GM18519 (cell line): ENCODE results near the gene NRIP1.
"Not testable (repeated sequence)": the region's sequence is repeated elsewhere in the genome, so short reads cannot be mapped to it uniquely, and the experiment has no call there.

Experiments
- ATAC-seq: cut with Tn5 transposase; IDR thresholded peaks from one replicate; pipeline ENCODE4 v1.9.1; 2021; ENCODE audit warnings: mild to moderate bottlenecking, moderate library complexity; ENCODE audit not compliant: unreplicated experiment, low FRiP score

Gene NRIP1

DNA sequence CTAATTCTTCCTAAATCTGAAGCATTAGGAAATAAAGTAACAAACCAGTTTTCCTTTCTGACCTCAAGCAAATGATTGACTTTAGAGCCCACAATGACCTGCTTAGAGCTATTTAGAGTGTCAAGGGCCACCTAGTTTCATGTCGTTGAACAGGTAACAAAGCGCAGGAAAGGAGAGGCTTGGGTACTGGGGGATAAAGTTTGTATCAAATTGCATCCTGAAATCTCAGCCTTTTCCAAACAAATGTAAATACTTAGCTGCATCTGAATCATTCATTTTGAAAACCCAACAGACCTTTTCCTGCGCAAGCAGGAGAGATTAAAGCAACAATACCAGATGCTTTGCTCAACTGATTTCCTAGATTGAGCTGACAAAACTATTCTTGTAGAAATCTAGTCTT, 121.2 kb downstream of the NRIP1 start:
- no peak for ATAC-seq

DNA sequence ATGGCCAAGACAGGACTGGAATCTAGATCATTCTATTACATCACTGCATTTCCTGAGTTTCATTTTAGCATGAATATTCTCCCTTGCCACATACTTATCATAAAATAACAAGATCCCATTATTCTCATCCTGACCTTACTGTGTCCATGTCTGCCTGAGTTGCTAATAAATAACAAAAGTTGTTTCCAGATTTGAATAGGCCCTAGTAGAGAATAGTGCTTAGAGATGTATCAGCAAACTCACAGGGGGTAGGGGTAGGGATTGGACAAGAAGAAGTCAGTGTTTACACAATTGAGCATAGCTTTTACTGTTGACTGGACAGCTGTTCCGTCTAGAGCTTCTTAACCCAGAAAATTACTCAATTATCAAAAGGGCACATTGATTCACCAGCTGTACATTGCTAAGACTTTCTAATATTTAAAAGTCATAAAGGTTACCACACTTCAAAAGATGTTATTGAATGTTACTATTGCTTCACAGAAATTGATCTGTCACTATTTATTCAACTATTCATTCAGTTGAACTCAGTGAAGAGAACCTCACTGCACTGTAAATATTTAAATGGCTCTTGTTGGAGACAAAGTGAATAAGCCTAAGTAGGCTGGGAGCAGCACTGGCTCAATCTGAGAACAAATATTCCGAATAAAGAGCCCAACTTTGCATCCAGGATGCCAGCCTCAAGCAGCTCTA, 121.9 kb downstream of the NRIP1 start:
- no peak for ATAC-seq

DNA sequence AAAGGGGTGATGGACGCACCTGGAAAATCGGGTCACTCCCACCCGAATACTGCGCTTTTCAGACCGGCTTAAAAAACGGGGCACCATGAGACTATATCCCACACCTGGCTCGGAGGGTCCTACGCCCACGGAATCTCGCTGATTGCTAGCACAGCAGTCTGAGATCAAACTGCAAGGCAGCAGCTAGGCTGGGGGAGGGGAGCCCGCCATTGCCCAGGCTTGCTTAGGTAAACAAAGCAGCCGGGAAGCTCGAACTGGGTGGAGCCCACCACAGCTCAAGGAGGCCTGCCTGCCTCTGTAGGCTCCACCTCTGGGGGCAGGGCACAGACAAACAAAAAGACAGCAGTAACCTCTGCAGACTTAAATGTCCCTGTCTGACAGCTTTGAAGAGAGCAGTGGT, 137.5 kb downstream of the NRIP1 start:
- ATAC-seq = not testable (repeated sequence)

DNA sequence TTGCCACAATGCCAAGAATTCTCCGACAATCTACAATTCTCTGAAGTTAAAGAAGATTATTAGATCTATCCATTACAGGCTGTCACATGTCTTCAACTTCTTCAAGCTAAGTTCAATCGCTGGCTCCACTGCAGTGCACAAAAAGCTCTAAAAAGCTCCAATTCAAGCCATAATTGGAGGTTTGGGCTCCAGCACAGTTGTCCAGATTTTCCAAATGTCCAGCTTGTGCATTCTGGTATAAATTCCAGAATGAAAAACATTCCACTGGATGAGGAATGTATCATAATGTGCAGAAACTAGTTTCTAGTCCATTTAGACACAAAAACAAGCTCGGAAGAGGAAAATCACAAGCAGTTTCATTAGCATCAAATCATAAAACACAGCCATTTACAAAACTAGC, 138.6 kb downstream of the NRIP1 start:
- no peak for ATAC-seq

GRCh38 chr21:14923468-14923867, 141.3 kb downstream of the NRIP1 start:
- no peak for ATAC-seq

DNA sequence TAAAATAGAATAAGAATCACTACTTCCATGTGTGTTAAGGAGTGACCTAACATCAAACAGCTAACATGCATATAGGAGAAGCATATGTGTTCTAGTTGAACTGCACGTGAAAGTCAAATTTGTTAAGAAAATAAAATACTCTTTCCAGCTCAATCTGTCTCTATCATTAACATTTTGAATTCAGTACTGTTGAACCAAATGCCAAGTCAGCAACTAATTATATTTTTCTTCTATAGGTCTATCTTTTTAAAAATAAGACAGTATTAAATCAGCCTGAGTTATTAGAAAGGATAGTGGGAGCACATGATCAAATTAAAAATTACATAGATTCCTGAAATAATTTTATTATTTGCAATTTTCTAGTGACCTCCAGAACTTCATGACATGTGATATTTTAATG, 141.8 kb downstream of the NRIP1 start:
- ATAC-seq = no peak

DNA sequence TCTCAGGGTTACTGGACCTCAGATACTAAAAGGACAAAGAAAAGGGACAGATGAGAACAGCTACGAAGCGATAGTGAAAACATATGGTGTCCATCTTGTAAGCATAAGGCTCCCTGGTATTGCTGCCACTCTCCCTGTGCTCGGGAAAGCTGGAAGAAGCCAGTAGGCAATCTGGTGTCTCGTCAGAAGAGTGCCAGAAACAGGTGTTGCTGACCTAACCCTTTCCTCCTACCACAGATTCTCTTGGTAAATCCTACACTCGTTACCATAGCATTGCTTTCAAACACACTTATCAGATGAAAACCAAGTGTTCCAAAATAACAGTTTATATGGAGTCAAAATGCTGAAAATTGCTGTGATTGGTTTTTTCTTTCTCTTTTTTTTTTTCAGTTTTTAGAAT, 146.3 kb downstream of the NRIP1 start:
- ATAC-seq = no peak

DNA sequence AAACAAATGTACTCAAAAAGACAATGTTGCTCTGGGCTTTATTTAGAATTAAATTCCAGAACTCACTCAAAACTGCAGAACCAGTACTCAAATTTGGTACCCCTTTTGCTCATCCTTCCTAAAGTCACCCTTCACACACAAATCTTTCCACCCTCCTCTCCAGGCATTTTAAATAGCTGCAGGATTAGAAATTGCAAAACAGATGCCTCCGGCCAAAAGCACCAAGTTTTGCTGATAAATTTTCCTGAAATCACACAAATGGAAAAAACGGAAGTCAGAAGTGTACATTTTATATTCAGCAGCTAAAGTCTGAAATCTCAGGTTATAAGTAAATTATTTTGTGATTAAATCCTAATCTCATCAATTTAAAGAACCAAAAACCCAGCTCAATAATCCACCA, 147.0 kb downstream of the NRIP1 start:
- ATAC-seq = no peak

DNA sequence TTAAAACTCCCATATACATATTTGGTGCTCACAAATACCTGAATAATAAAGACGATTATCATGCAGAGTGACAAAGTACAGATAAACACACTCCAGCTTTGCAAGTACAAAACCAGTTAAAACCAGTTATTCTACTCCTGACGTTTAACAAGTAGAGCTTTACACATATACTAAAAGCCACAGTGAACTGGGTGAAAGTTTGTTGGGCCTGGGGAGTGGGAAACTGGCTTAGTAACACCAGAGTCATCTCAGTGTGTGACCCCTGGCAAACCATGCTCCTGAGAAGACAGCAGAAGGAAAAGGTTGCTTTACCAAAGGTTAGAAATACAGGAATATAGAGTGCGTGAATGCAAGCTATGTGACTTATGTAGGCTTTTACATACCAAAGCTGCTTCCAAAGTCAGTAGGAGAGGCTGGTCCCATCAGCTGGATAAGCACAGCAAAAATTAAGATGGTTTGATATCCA, 148.1 kb downstream of the NRIP1 start:
- no peak for ATAC-seq

- no peak for ATAC-seq
These were observed 151.2 kb downstream of the NRIP1 start for GRCh38 chr21:14913638-14914037.

DNA sequence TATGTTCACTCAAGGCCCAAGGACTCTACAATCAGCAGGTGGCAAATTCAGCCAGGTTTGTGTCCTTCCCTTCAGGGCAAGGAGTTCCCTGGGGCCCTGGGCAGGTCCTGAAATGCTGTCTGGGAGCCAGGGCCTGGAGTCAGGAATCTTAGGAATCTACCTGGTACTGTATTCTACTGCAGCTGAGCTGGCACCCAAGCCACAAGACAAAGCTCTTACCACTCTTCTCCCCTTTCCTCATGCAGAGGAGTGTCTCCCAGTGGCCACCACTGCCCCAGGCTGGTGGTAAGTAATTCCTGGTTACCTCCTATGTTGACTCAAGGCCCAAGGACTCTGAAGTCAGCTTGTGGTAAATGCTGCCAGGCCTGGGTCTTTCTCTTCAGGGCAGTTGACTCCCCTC, 153.4 kb downstream of the NRIP1 start:
- ATAC-seq = no peak
